Thoracic aorta (tissue), 2 donors: ENCODE results near the gene FGD5. TPM values are rescaled to one million over a fixed set of nuclear protein-coding genes. Genes with fewer than 3 reads are reported as not detected.

Experiments used
- ATAC-seq: fragments of 150-250 bp; one replicate; pipeline ENCODE4 v1.8.0; 2017; ENCODE audit warnings: low read depth; ENCODE audit not compliant: insufficient number of reproducible peaks, low FRiP score
- DNase-seq: peaks from one replicate; pipeline ENCODE4 v3.0.0-alpha.2; 2020; ENCODE audit warnings: low spot score
- H3K27ac ChIP-seq, 2 donors: fragments of 200-600 bp; sonication (generic); 1 replicate in 1 of 2; 2 replicates in 1 of 2; pipeline ENCODE4 v1.5.1; 2016; ENCODE audit warnings: mild to moderate bottlenecking in 2 of 2, moderate library complexity in 2 of 2
- H3K27me3 ChIP-seq: fragments of 200-600 bp; sonication (generic); replicated peaks from 2 replicates; pipeline ENCODE4 v1.6.0; 2016; ENCODE audit warnings: mild to moderate bottlenecking; ENCODE audit not compliant: insufficient read depth
- H3K36me3 ChIP-seq: fragments of 200-600 bp; sonication (generic); one replicate; pipeline ENCODE4 v1.5.1; 2016
- H3K4me1 ChIP-seq, 2 donors: fragments of 200-600 bp; sonication (generic); 1 replicate in 1 of 2; 2 replicates in 1 of 2; pipeline versions ENCODE4 v1.5.1 to v1.6.0; 2016; ENCODE audit warnings: low read depth in 2 of 2, mild to moderate bottlenecking in 1 of 2; ENCODE audit not compliant: control insufficient read depth in 1 of 2
- H3K4me3 ChIP-seq: fragments of 200-600 bp; sonication (generic); 2 replicates; pipeline ENCODE4 v1.5.1; 2016; ENCODE audit warnings: mild to moderate bottlenecking
- H3K9me3 ChIP-seq: fragments of 200-600 bp; sonication (generic); 2 replicates; pipeline ENCODE4 v1.5.1; 2016
- total RNA-seq, 2 donors: library from RNA; depleted of rRNA; stranded (reverse); fragments of >200 nt; gene quantifications; one replicate each; pipeline versions ENCODE4 v1.1.0 to v1.2.3, GENCODE V29; 2016
- TF ChIP-seq, protein P1 (sequence below): fragments of 200-600 bp; sonication (generic); IDR thresholded peaks from one replicate; pipeline ENCODE4 v1.5.1; 2019; ENCODE audit warnings: antibody characterized with exemption

Gene FGD5
- total RNA-seq, 2 donors from 2014 or later = 15.4 to 21.4 TPM

DNA sequence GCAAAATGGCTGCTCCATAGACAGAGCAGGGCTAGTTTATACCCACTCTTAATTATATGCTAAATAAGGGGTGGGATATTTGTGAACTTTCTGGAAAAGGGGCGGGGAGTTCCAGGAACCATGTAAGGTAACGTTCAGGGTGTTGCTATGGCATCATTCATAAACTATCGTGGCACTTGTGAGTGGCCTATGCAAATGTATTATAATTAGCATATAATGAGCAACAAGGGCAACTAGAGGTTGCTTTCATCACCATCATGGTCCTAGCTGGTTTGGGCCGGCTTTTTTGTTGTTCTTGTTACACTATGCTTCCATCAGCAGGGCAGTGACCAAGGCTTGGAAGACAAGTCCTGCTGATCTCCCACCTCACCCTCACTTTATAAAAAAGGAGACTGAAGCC, 43.2 kb upstream of the FGD5 start:
- Histone ChIP-seq H3K9me3 (peaks cover 8% of the 10 kb centered on the region), H3K4me3 (no peak overlapping the region), H3K4me1 (no peaks in the 10 kb centered on the region), H3K27ac (no peak overlapping the region), H3K27me3 (no peaks in the 10 kb centered on the region), H3K36me3 (no peaks in the 10 kb centered on the region)
- no peak for DNase-seq
- TF ChIP-seq, protein P1, sequence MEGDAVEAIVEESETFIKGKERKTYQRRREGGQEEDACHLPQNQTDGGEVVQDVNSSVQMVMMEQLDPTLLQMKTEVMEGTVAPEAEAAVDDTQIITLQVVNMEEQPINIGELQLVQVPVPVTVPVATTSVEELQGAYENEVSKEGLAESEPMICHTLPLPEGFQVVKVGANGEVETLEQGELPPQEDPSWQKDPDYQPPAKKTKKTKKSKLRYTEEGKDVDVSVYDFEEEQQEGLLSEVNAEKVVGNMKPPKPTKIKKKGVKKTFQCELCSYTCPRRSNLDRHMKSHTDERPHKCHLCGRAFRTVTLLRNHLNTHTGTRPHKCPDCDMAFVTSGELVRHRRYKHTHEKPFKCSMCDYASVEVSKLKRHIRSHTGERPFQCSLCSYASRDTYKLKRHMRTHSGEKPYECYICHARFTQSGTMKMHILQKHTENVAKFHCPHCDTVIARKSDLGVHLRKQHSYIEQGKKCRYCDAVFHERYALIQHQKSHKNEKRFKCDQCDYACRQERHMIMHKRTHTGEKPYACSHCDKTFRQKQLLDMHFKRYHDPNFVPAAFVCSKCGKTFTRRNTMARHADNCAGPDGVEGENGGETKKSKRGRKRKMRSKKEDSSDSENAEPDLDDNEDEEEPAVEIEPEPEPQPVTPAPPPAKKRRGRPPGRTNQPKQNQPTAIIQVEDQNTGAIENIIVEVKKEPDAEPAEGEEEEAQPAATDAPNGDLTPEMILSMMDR = no peak
- no peak for ATAC-seq

DNA sequence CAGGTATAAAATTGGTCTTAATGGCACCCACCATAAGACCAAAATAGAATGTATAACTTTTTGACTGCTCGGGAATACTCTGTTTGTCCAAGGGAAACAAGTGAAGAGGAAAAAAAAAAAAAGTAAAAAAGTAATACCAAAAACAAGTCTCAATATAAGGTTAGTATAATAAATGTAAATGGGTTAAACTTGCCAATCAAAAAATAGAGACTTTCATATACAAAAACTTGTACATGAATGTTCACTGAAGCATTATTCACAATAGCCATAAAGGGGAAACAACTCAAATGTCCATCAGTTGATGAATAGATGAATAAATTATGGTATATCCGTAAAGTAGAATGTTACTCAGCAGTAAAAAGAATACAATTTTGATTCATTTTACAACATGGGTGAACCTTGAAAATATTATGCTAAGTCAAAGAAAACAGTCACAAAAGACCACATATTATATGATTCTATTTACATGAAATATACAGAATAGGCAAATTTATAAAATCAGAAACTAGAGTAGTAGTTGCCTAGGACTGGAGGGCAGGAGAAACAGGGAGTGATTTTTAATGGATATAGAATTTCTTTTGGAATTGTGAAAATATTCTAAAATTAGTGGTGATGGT, 39.6 kb upstream of the FGD5 start:
- no peak overlapping the region for H3K27ac ChIP-seq
- no peak overlapping the region for H3K4me3 ChIP-seq
- H3K9me3 ChIP-seq = peaks cover 8% of the 10 kb centered on the region
- no peaks in the 10 kb centered on the region for H3K27me3 ChIP-seq
- H3K36me3 ChIP-seq = no peaks in the 10 kb centered on the region
- TF ChIP-seq, protein P1 = no peak
- ATAC-seq (no peak), DNase-seq (no peak)
- no peaks in the 10 kb centered on the region for H3K4me1 ChIP-seq

DNA sequence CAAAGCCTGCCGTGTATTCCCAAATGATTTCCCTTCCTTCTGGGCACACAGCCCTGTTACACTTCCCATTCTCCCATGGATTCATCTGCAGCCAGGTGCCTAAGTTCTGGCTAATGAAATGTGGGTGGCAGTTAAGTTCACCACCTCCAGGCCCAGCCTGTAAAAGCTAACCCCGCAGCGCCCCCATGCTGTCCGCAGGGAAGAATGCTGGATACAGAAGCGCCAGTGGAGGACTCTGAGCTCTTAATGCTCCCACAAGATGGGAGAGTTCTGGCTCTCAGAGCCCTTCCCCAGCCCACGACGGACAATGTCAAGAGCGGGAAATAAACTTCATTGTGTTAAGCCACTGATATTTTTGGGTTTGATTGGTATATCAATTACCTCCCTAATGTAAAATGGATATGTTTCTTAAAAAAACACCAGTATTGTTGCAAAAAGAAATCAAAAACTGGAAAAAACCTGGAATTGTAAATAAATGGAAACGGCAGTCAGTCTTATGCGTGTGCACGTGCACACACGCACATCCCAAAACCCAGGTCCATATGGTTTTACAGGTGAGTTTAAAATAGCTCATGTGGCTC, 37.7 kb upstream of the FGD5 start:
- TF ChIP-seq, protein P1 = peak; percentile 21
- Histone ChIP-seq H3K27ac (no peak overlapping the region), H3K36me3 (no peaks in the 10 kb centered on the region), H3K4me3 (no peak overlapping the region), H3K27me3 (no peaks in the 10 kb centered on the region), H3K4me1 (no peaks in the 10 kb centered on the region), H3K9me3 (peaks cover 8% of the 10 kb centered on the region)
- DNase-seq (no peak), ATAC-seq (no peak)

DNA sequence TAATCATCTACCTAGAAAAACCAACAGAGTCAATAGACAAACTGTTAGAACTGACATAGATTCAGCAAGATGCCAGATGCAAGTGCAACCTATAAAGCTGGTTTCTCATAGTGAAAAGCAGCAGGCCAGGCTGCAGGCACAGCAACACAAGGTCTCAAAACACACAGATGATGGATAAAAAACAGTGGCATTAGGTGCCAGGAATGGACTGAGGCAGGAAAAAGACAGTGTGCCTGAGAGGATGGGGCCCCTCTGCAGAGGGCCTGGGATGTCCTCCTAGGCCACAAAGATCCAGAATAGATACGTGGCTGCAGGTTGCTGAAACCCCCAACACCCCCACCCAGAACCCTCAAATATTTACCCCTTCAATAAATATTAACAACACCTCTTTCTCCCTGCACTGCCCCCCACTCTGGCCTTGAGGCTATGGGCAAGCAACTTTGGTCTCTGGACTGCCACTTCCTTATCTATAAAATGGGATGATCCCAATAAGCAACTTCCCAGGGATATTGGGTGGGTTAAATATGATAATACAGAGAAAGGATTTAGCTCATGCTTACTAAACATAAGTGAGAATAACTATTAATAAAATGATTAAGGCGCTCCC, 35.2 kb upstream of the FGD5 start:
- Histone ChIP-seq H3K9me3 (peaks cover 3% of the 10 kb centered on the region), H3K36me3 (no peaks in the 10 kb centered on the region), H3K4me1 (no peaks in the 10 kb centered on the region), H3K27me3 (no peaks in the 10 kb centered on the region), H3K27ac (no peak overlapping the region), H3K4me3 (no peak overlapping the region)
- TF ChIP-seq, protein P1 = no peak
- ATAC-seq (no peak), DNase-seq (no peak)

DNA sequence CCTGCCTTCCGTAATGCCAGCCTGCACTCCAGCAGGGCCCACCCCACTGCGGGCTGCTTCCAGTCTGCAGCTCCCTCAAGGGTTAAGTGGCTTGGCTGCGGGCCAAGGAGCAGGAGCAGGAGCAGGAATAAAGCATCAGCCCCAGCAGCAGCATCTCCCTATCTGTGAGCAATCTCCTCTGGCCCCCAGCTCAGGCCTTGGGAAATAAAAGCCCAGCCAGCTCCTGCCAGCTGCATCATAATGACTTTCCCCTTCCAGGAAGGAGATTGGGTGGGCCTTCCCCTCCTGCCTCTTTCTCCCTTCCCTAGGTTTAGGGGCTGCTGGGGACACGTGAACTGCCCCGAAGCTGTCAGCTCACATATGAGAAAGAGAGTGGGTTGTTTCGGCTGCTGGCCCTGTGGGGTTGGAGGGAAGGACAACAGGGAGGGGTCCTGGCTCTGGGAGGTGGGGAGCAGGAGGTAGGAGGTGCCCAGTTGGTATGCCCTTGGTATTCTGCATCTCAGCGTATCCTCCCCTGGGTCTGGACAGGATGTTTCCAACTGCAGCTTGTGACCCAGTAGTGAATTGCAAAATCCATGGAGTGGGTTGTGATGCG, 34.6 kb upstream of the FGD5 start:
- Histone ChIP-seq H3K27ac (no peak overlapping the region), H3K27me3 (no peaks in the 10 kb centered on the region), H3K4me1 (no peaks in the 10 kb centered on the region), H3K36me3 (no peaks in the 10 kb centered on the region), H3K4me3 (no peak overlapping the region), H3K9me3 (no peaks in the 10 kb centered on the region)
- DNase-seq = no peak
- TF ChIP-seq, protein P1 = no peak
- ATAC-seq = no peak
